Activated naive CD8-positive, alpha-beta T cell (primary cell): Measurements from ENCODE around the gene ACTR2.
"Not testable (repeated sequence)": the region's sequence is repeated elsewhere in the genome, so short reads cannot be mapped to it uniquely, and the experiment has no call there.

Source experiments
- H3K27ac Mint-ChIP-seq: one replicate; pipeline ENCODE4 v1.8.0; 2021; ENCODE audit warnings: mixed read lengths
- H3K27me3 Mint-ChIP-seq: one replicate; pipeline ENCODE4 v1.8.0; 2021; ENCODE audit warnings: mixed read lengths
- H3K36me3 Mint-ChIP-seq: one replicate; pipeline ENCODE4 v1.8.0; 2021; ENCODE audit warnings: mixed read lengths
- H3K4me1 Mint-ChIP-seq: one replicate; pipeline ENCODE4 v1.8.0; 2021; ENCODE audit warnings: low read depth, mixed read lengths
- H3K4me3 Mint-ChIP-seq: one replicate; pipeline ENCODE4 v1.8.0; 2021; ENCODE audit warnings: mild to moderate bottlenecking, mixed read lengths
- H3K9me3 Mint-ChIP-seq: one replicate; pipeline ENCODE4 v1.8.0; 2021; ENCODE audit warnings: low read depth, mixed read lengths

The ACTR2 gene

GRCh38 chr2:65214361-65214760 lies 13.3 kb upstream of the ACTR2 start:
- Mint-ChIP-seq H3K27me3 (no peaks in the 10 kb centered on the region), H3K4me3 (no peak overlapping the region), H3K27ac (no peak overlapping the region), H3K36me3 (peaks cover 3% of the 10 kb centered on the region), H3K4me1 (no peaks in the 10 kb centered on the region), H3K9me3 (no peaks in the 10 kb centered on the region)

GRCh38 chr2:65214843-65215242 lies 12.8 kb upstream of the ACTR2 start:
- no peaks in the 10 kb centered on the region for H3K4me1 Mint-ChIP-seq
- no peak overlapping the region for H3K27ac Mint-ChIP-seq
- H3K9me3 Mint-ChIP-seq, result no peaks in the 10 kb centered on the region
- no peak overlapping the region for H3K4me3 Mint-ChIP-seq
- no peaks in the 10 kb centered on the region for H3K27me3 Mint-ChIP-seq
- H3K36me3 Mint-ChIP-seq, result peaks cover 4% of the 10 kb centered on the region

GRCh38 chr2:65215946-65216345 lies 11.7 kb upstream of the ACTR2 start:
- Mint-ChIP-seq H3K27ac (no peak overlapping the region), H3K4me1 (no peaks in the 10 kb centered on the region), H3K27me3 (no peaks in the 10 kb centered on the region), H3K36me3 (peaks cover 9% of the 10 kb centered on the region), H3K9me3 (no peaks in the 10 kb centered on the region), H3K4me3 (no peak overlapping the region)

GRCh38 chr2:65220432-65221131 lies 7.0 kb upstream of the ACTR2 start:
- no peaks in the 10 kb centered on the region for H3K9me3 Mint-ChIP-seq
- H3K4me1 Mint-ChIP-seq, result no peaks in the 10 kb centered on the region
- peaks cover 12% of the 10 kb centered on the region for H3K36me3 Mint-ChIP-seq
- no peaks in the 10 kb centered on the region for H3K27me3 Mint-ChIP-seq
- no peak overlapping the region for H3K4me3 Mint-ChIP-seq
- no peak overlapping the region for H3K27ac Mint-ChIP-seq

- H3K27ac Mint-ChIP-seq, H3K9me3 Mint-ChIP-seq, H3K27me3 Mint-ChIP-seq, H3K4me3 Mint-ChIP-seq, H3K4me1 Mint-ChIP-seq: not testable (repeated sequence)
- H3K36me3 Mint-ChIP-seq, result peaks cover 12% of the 10 kb centered on the region
Observed at GRCh38 chr2:65221275-65221674, 6.4 kb upstream of the ACTR2 start.

- H3K9me3 Mint-ChIP-seq, result no peaks in the 10 kb centered on the region
- peaks cover 6% of the 10 kb centered on the region for H3K36me3 Mint-ChIP-seq
- H3K27me3 Mint-ChIP-seq, result no peaks in the 10 kb centered on the region
- H3K4me1 Mint-ChIP-seq, result peaks cover 32% of the 10 kb centered on the region
- H3K27ac Mint-ChIP-seq, result peak overlapping the region; percentile 98
- H3K4me3 Mint-ChIP-seq, result peak overlapping the region; percentile 99
Observed at GRCh38 chr2:65227020-65227455, 593 bp upstream of the ACTR2 start.

GRCh38 chr2:65228263-65228750 lies 676 bp downstream of the ACTR2 start:
- no peaks in the 10 kb centered on the region for H3K27me3 Mint-ChIP-seq
- H3K27ac Mint-ChIP-seq, result peak overlapping the region; percentile 97
- H3K36me3 Mint-ChIP-seq, result peaks cover 6% of the 10 kb centered on the region
- no peaks in the 10 kb centered on the region for H3K9me3 Mint-ChIP-seq
- H3K4me1 Mint-ChIP-seq, result peaks cover 42% of the 10 kb centered on the region
- peak overlapping the region; percentile 99 for H3K4me3 Mint-ChIP-seq

- H3K9me3 Mint-ChIP-seq, result no peaks in the 10 kb centered on the region
- H3K4me3 Mint-ChIP-seq, result peak overlapping the region; percentile 17
- peak overlapping the region; percentile 58 for H3K27ac Mint-ChIP-seq
- H3K27me3 Mint-ChIP-seq, result no peaks in the 10 kb centered on the region
- peaks cover 6% of the 10 kb centered on the region for H3K36me3 Mint-ChIP-seq
- peaks cover 66% of the 10 kb centered on the region for H3K4me1 Mint-ChIP-seq
Observed at GRCh38 chr2:65231121-65231520, 3.5 kb downstream of the ACTR2 start.

- Mint-ChIP-seq H3K27ac (peak overlapping the region; percentile 89), H3K9me3 (no peaks in the 10 kb centered on the region), H3K36me3 (peaks cover 6% of the 10 kb centered on the region), H3K27me3 (no peaks in the 10 kb centered on the region), H3K4me3 (peak overlapping the region; percentile 58), H3K4me1 (peaks cover 65% of the 10 kb centered on the region)
Observed at GRCh38 chr2:65231892-65232477, 4.4 kb downstream of the ACTR2 start.

GRCh38 chr2:65232636-65233035 lies 5.0 kb downstream of the ACTR2 start:
- Mint-ChIP-seq H3K4me1 (peaks cover 68% of the 10 kb centered on the region), H3K4me3 (peak overlapping the region; percentile 58), H3K36me3 (peaks cover 6% of the 10 kb centered on the region), H3K27me3 (no peaks in the 10 kb centered on the region), H3K9me3 (no peaks in the 10 kb centered on the region), H3K27ac (peak overlapping the region; percentile 89)

GRCh38 chr2:65240657-65241056 lies 13.0 kb downstream of the ACTR2 start:
- no peaks in the 10 kb centered on the region for H3K27me3 Mint-ChIP-seq
- no peaks in the 10 kb centered on the region for H3K36me3 Mint-ChIP-seq
- peak overlapping the region; percentile 25 for H3K27ac Mint-ChIP-seq
- H3K9me3 Mint-ChIP-seq, result no peaks in the 10 kb centered on the region
- peaks cover 55% of the 10 kb centered on the region for H3K4me1 Mint-ChIP-seq
- no peak overlapping the region for H3K4me3 Mint-ChIP-seq

- peaks cover 52% of the 10 kb centered on the region for H3K4me1 Mint-ChIP-seq
- peak overlapping the region; percentile 28 for H3K27ac Mint-ChIP-seq
- H3K36me3 Mint-ChIP-seq, H3K27me3 Mint-ChIP-seq, H3K9me3 Mint-ChIP-seq, H3K4me3 Mint-ChIP-seq: not testable (repeated sequence)
Observed at GRCh38 chr2:65244452-65244851, 16.8 kb downstream of the ACTR2 start.

GRCh38 chr2:65252640-65253039 lies 25.0 kb downstream of the ACTR2 start:
- Mint-ChIP-seq H3K4me1 (peaks cover 21% of the 10 kb centered on the region), H3K36me3 (peaks cover 9% of the 10 kb centered on the region), H3K4me3 (no peak overlapping the region), H3K27me3 (no peaks in the 10 kb centered on the region), H3K9me3 (no peaks in the 10 kb centered on the region), H3K27ac (no peak overlapping the region)

GRCh38 chr2:65255356-65255755 lies 27.7 kb downstream of the ACTR2 start:
- Mint-ChIP-seq H3K9me3 (no peaks in the 10 kb centered on the region), H3K27me3 (no peaks in the 10 kb centered on the region), H3K36me3 (peaks cover 4% of the 10 kb centered on the region), H3K4me3 (no peak overlapping the region), H3K4me1 (peaks cover 20% of the 10 kb centered on the region), H3K27ac (no peak overlapping the region)

- H3K27ac Mint-ChIP-seq, result no peak overlapping the region
- H3K27me3 Mint-ChIP-seq, result no peaks in the 10 kb centered on the region
- peaks cover 20% of the 10 kb centered on the region for H3K4me1 Mint-ChIP-seq
- no peaks in the 10 kb centered on the region for H3K9me3 Mint-ChIP-seq
- peaks cover 4% of the 10 kb centered on the region for H3K36me3 Mint-ChIP-seq
- no peak overlapping the region for H3K4me3 Mint-ChIP-seq
Observed at GRCh38 chr2:65256054-65256453, 28.4 kb downstream of the ACTR2 start.

- H3K9me3 Mint-ChIP-seq, H3K27me3 Mint-ChIP-seq, H3K36me3 Mint-ChIP-seq, H3K4me3 Mint-ChIP-seq: not testable (repeated sequence)
- Mint-ChIP-seq H3K27ac (peak overlapping the region; percentile 41), H3K4me1 (peaks cover 20% of the 10 kb centered on the region)
Observed at GRCh38 chr2:65257866-65258265, 30.2 kb downstream of the ACTR2 start.
